Measurements from ENCODE around the gene STXBP5. TPM values are rescaled to one million over a fixed set of nuclear protein-coding genes. Genes with fewer than 3 reads are reported as not detected.

Gene STXBP5
- total RNA-seq, 2 experiments from 2014 or later = 19.4 to 23.4 TPM

DNA sequence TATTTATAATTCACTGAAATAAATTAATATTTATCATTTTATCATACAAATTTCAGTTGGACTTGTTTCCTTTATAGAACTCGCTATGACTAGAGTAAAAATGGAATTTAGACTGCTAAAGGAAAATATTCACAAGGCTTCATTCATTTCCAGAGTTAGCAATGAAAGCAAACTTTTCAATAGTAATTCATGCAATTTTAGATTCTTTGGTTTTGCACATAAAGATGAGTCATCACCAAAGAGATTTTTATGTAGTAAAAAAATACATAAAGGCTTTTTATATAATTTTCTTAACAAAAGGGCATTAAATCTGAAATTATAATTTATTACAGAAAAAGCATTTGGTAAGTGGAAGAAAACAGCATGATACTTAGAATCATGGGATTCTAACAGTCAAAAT is 37.2 kb upstream of the STXBP5 start:
- POLR2A ChIA-PET = no interaction called here
- Mint-ChIP-seq H3K9me3 (peaks cover 2% of the 10 kb centered on the region), H3K4me3 (no peak overlapping the region), H3K27me3 (no peaks in the 10 kb centered on the region), H3K27ac (no peak overlapping the region), H3K4me1 (no peaks in the 10 kb centered on the region), H3K36me3 (no peaks in the 10 kb centered on the region)
- ATAC-seq (ENCODE audit: low read depth) = no peak
- DNase-seq = no peak

DNA sequence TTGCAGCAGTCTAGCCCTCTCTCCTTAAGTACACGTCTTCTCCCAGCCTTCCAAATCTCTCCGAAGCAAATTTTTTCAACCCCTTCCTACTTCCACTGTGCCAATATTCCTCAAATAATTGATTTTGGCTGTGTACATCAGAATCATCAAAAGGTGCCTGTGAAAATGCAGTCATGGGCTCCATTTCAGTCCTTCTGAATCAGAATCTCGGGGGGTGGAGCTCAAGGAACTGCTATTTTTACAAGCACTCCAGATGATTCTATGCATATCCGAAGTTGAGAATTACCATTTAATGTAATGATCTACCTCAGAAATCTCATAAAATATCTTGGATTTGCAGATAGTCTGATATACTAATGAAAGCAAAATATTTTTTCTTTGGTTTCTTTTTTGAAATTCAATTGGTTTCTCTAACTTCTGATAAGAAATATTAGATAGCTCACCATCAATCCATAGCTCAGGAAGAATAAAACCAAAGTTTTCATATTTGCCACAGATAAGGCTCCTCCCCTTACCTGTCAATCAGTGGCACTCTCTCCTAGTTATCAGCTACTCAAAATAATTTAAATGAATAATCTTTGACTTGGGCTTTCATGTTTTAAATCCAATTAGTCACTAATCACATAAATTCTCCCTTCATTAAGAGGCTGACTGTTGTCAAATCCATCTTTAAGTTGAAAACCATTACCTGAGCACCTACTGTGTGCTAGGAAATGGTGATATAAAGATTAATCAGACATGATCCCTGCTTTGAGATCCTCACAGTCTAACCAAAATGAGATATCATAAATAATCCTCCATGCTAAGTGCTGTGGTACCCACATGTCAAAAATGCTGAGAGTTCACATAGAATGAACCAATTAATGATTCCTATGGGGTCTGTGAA is 36.4 kb upstream of the STXBP5 start:
- no peak for DNase-seq
- peaks cover 2% of the 10 kb centered on the region for H3K9me3 Mint-ChIP-seq
- POLR2A ChIA-PET = no interaction called here

DNA sequence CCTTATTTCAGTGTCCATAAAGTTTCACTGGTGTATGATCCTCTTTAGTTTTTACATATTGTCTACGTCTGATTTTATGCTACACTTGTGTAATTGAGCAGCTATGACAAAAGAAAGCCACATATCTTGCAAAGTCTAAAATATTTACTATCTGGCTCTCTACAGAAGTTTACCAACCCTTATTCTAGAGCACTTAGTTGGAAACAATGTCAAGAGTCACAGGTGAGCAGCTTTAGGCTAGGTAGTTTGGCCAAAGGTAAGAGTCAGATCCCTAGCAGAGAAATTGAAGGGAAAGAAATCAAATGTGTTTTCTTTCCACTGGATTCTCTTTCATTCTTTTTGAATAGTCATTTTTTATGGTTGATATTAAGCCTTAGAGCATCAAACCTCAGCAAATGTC is 34.7 kb upstream of the STXBP5 start:
- Mint-ChIP-seq H3K4me1 (no peaks in the 10 kb centered on the region), H3K27ac (no peak overlapping the region), H3K4me3 (no peak overlapping the region), H3K9me3 (no peaks in the 10 kb centered on the region), H3K36me3 (no peaks in the 10 kb centered on the region), H3K27me3 (no peaks in the 10 kb centered on the region)
- ATAC-seq (ENCODE audit: low read depth) (no peak), DNase-seq (no peak)
- POLR2A ChIA-PET = no interaction called here

More for the DNA sequence above, 36.4 kb upstream of the STXBP5 start:
- H3K4me3 Mint-ChIP-seq = no peak overlapping the region
- ATAC-seq (ENCODE audit: low read depth) = no peak
- no peak overlapping the region for H3K27ac Mint-ChIP-seq
- H3K27me3 Mint-ChIP-seq = no peaks in the 10 kb centered on the region
- H3K4me1 Mint-ChIP-seq = no peaks in the 10 kb centered on the region
- no peaks in the 10 kb centered on the region for H3K36me3 Mint-ChIP-seq

DNA sequence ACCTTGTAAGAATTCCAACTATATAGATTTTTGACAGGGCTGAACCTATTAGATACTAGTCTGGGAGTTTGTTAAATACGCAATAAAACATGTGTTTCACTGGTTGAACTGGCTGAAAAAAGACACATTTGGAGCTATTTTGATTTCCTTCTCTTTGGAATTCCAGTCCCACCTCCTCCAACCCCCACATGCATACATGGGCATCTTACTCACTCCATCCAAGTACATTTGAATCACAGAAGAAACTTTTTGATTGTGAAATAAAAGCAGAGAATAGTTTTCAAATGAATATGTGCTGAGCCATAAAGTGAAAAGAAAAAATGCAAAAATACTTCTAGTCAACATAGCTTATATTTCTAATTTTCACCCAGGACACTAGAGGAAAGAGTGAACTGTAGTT is 33.9 kb upstream of the STXBP5 start:
- Mint-ChIP-seq H3K4me1 (no peaks in the 10 kb centered on the region), H3K4me3 (no peak overlapping the region)
- POLR2A ChIA-PET = no interaction called here

DNA sequence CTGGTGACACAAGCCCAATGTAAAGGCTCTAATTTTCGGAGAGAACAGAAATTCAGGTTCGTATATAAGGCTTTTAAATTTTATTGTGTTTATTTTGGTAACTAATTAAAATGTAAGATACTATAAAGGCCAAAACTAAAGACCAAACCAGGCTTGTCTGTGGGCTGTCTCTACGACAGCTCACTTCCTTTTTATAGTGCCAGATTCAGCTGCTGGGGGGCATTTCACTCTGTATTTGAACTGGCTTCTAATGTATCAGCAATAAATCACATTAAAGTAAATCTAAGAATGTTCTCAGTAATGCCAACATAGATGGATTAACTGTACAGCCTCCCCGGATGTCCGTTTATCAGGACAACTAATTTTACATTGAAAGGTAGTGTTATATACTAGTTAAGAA is 31.1 kb upstream of the STXBP5 start:
- DNase-seq = no peak
- POLR2A ChIA-PET = no interaction called here
- no peaks in the 10 kb centered on the region for H3K4me1 Mint-ChIP-seq
- H3K27me3 Mint-ChIP-seq = no peaks in the 10 kb centered on the region
- H3K4me3 Mint-ChIP-seq = no peak overlapping the region
- no peak for ATAC-seq (ENCODE audit: low read depth)
- H3K36me3 Mint-ChIP-seq = no peaks in the 10 kb centered on the region
- no peaks in the 10 kb centered on the region for H3K9me3 Mint-ChIP-seq
- no peak overlapping the region for H3K27ac Mint-ChIP-seq

More for the DNA sequence above, 33.9 kb upstream of the STXBP5 start:
- no peaks in the 10 kb centered on the region for H3K36me3 Mint-ChIP-seq
- ATAC-seq (ENCODE audit: low read depth) (no peak), DNase-seq (no peak)
- no peaks in the 10 kb centered on the region for H3K9me3 Mint-ChIP-seq
- no peaks in the 10 kb centered on the region for H3K27me3 Mint-ChIP-seq
- H3K27ac Mint-ChIP-seq = no peak overlapping the region

DNA sequence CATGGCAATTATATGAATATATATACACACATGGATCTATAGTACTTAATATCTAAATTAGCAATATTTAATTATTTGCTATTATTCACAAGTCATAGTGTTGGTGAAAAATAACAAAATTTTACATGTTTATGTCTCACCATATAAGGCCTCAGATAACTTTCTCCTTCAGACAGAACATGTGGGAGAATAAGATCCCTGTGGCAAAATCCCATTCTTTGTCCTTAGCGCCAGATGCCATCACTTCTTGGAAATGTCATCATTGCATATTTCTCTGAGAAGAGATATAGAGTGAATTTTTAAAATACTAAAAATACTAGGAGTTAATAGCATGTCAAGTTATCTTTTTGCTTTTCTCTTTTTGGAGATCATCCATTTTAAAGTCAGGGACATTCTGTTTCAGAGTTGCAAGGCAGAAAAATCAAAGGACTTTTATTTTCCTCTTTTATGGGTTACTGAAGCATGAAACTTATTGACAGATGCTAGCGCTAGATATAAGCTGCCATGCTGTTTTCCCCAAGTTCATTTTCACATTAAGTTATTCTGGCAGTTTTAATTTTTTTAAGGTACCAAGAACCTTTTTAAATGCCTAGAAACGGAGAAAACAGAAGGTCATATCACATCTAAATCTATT is 30.4 kb upstream of the STXBP5 start:
- no peak overlapping the region for H3K27ac Mint-ChIP-seq
- no peaks in the 10 kb centered on the region for H3K36me3 Mint-ChIP-seq
- ATAC-seq (ENCODE audit: low read depth) (no peak), DNase-seq (no peak)
- no peaks in the 10 kb centered on the region for H3K27me3 Mint-ChIP-seq
- H3K4me3 Mint-ChIP-seq = no peak overlapping the region
- H3K9me3 Mint-ChIP-seq = no peaks in the 10 kb centered on the region
- POLR2A ChIA-PET = no interaction called here
- no peaks in the 10 kb centered on the region for H3K4me1 Mint-ChIP-seq

DNA sequence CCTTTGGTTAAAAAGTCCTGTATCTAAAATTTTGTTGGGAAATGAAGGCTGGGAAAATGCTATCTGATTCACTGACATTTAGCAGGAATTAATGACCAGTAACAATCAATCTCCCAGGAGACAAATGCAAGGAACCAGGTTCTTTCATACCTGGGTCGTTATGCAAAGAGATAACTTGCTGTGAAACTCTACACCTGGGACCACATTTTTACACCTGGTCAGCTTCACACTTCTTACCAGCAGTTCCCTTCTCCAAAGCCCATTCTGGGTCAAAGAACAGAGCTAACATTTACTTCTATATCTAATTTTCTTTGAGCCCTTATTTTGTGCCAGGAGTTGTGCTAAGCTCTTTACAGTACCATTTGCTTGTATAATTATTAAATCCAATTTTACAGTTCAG is 27.4 kb upstream of the STXBP5 start:
- H3K4me3 Mint-ChIP-seq = no peak overlapping the region
- H3K9me3 Mint-ChIP-seq = no peaks in the 10 kb centered on the region
- H3K27ac Mint-ChIP-seq = no peak overlapping the region
- POLR2A ChIA-PET = no interaction called here
- no peak for ATAC-seq (ENCODE audit: low read depth)
- H3K4me1 Mint-ChIP-seq = no peaks in the 10 kb centered on the region
- no peak for DNase-seq
- no peaks in the 10 kb centered on the region for H3K36me3 Mint-ChIP-seq
- peaks cover 3% of the 10 kb centered on the region for H3K27me3 Mint-ChIP-seq

DNA sequence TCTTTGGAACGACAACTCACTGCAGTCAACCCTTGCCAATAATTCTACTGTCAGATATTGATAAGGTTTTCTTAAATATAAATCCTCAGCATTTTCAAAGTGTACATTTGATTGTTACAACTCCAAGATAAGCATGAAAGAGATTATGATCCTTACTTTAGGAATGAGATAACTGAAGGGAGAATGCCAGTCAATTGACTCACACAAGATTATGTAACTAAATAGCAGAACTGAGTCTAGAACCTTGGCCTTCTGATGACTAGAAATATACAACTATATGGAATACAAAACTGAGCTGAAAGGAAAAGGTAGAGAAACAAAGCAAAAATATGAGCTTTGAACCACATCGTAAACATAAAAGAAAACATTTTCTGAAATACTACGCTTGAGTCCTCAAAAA is 26.9 kb upstream of the STXBP5 start:
- Mint-ChIP-seq H3K36me3 (no peaks in the 10 kb centered on the region), H3K4me3 (no peak overlapping the region), H3K9me3 (no peaks in the 10 kb centered on the region), H3K4me1 (no peaks in the 10 kb centered on the region), H3K27me3 (peaks cover 6% of the 10 kb centered on the region), H3K27ac (no peak overlapping the region)
- no peak for ATAC-seq (ENCODE audit: low read depth)
- DNase-seq = no peak
- POLR2A ChIA-PET = no interaction called here

DNA sequence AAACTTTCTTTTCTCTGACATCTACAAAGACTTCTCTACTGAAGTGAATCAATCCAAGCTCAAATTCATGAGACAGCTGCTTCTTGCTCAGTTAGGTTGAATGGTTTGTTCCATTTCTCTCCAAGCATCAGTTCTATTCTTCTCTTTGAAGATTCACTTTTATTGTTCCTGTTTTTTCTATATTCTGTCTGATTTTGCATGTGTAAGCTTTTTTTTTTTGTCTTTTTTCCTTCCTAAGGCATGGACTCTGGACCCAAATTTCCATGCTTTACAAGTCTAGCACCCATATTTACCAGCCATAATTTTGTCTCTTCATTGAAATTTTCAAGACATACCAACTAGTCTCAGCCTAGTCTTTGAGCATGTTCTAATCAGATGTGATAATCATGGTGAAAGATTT is 25.9 kb upstream of the STXBP5 start:
- H3K9me3 Mint-ChIP-seq = no peaks in the 10 kb centered on the region
- POLR2A ChIA-PET = no interaction called here
- peaks cover 6% of the 10 kb centered on the region for H3K27me3 Mint-ChIP-seq
- no peak overlapping the region for H3K4me3 Mint-ChIP-seq
- no peak for ATAC-seq (ENCODE audit: low read depth)
- H3K36me3 Mint-ChIP-seq = no peaks in the 10 kb centered on the region
- DNase-seq = no peak
- H3K4me1 Mint-ChIP-seq = no peaks in the 10 kb centered on the region
- H3K27ac Mint-ChIP-seq = no peak overlapping the region

DNA sequence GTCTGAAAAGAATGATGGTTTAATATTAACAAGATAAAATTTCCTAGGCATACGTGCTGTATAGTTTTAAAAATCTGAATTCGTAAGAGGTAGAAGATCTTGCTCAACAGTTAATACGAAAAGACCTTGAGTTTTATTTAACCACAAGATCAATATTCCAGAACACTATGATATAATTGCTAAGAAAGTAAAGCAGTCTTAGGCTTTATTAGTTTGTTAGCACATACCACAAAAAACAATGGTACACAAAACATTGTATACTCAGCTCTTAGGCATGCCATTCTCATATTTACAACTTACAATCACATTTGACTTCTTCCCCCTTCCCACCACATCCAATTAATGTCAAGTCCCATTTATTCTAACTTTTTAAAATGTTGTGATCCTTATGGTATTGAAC is 24.4 kb upstream of the STXBP5 start:
- no peaks in the 10 kb centered on the region for H3K4me1 Mint-ChIP-seq
- H3K9me3 Mint-ChIP-seq = no peaks in the 10 kb centered on the region
- POLR2A ChIA-PET = no interaction called here
- no peaks in the 10 kb centered on the region for H3K36me3 Mint-ChIP-seq
- no peak overlapping the region for H3K27ac Mint-ChIP-seq
- H3K4me3 Mint-ChIP-seq = no peak overlapping the region
- H3K27me3 Mint-ChIP-seq = peaks cover 6% of the 10 kb centered on the region
- DNase-seq = no peak
- ATAC-seq (ENCODE audit: low read depth) = no peak

DNA sequence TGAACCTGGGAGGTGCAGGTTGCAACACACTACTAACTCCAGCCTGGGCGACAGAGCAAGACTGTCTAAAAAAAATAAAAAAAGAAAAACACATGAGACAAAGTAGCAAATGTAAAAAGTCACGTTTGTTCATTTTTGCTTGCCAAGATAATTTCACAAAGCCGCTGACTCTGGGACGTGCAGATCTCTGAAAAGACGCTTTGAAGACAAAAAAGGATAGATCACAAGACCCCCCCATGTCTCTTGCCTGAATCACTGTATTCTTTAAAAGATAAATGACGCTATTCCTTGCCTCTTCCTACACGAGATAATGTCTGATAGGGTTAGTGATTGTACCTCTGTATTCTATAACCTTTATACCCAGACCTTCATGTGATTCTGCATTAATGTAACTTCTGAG is 23.3 kb upstream of the STXBP5 start:
- Mint-ChIP-seq H3K36me3 (no peaks in the 10 kb centered on the region), H3K4me3 (no peak overlapping the region), H3K9me3 (no peaks in the 10 kb centered on the region), H3K27ac (no peak overlapping the region), H3K4me1 (no peaks in the 10 kb centered on the region), H3K27me3 (peaks cover 6% of the 10 kb centered on the region)
- DNase-seq = no peak
- POLR2A ChIA-PET = no interaction called here
- ATAC-seq (ENCODE audit: low read depth) = no peak

DNA sequence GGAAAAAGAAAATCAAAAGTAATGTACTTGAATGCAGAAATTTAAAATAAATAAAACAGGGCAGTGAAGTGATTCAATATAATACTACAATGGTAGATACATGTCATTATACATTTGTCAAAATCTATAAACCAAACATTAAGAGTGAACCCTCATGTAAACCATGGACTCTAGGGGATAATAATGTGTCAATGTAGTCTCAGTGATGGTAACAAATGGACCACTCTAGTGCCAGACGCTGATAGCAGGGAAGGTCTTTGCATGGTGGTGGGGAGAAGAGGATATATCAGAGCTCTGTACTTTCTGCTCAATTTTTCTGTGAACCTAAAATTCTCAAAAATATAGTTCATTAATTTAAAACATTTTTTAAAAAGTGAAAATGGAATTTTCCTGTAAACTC is 19.8 kb upstream of the STXBP5 start:
- POLR2A ChIA-PET = no interaction called here
- no peak overlapping the region for H3K27ac Mint-ChIP-seq
- no peaks in the 10 kb centered on the region for H3K9me3 Mint-ChIP-seq
- H3K4me3 Mint-ChIP-seq = no peak overlapping the region
- DNase-seq = no peak
- H3K4me1 Mint-ChIP-seq = no peaks in the 10 kb centered on the region
- H3K27me3 Mint-ChIP-seq = peaks cover 7% of the 10 kb centered on the region
- no peaks in the 10 kb centered on the region for H3K36me3 Mint-ChIP-seq
- ATAC-seq (ENCODE audit: low read depth) = no peak

DNA sequence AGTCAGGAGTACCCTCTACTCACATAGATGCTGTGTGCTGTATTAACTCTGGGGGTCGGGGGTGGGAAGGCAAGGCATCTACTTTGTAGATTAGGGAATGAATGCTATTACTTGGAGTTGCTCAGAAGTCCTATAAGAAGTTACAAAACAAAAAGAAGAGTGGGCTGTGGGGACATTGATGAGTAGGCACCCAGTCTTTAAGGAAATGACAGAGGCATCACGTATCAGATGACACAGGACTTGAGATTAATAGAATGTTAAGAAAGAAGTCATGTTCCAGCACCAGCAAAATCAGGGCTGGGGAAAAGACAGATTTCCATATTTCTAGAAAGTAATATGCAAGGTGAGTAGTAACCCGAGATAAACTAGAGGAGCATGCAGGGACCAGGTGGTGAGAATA is 19.0 kb upstream of the STXBP5 start:
- H3K4me1 Mint-ChIP-seq = peaks cover 1% of the 10 kb centered on the region
- H3K4me3 Mint-ChIP-seq = no peak overlapping the region
- POLR2A ChIA-PET = no interaction called here
- no peak for ATAC-seq (ENCODE audit: low read depth)
- DNase-seq = no peak
- no peaks in the 10 kb centered on the region for H3K9me3 Mint-ChIP-seq
- H3K27me3 Mint-ChIP-seq = peaks cover 7% of the 10 kb centered on the region
- no peak overlapping the region for H3K27ac Mint-ChIP-seq
- no peaks in the 10 kb centered on the region for H3K36me3 Mint-ChIP-seq

DNA sequence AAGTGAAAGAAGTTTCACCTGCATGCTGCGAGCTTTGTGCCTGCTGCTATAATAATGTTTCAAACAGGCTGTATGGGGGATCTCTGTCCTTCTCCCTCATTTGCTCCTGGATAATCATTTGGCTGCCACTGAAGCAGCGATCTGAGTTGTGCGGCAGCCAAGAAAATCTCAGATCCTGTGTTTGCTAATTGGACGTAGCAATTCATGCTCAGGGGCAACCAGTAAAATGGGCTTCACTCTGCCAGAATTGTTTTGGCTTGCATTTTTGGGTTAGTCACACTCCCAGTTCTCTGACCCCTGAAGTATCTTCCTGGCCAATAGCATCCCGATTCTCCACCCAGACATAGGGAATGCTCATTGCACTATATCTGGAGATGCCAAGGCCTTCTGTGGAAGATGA is 13.7 kb upstream of the STXBP5 start:
- Mint-ChIP-seq H3K36me3 (no peaks in the 10 kb centered on the region), H3K4me1 (peaks cover 12% of the 10 kb centered on the region), H3K9me3 (no peaks in the 10 kb centered on the region), H3K27ac (no peak overlapping the region), H3K27me3 (peaks cover 2% of the 10 kb centered on the region), H3K4me3 (no peak overlapping the region)
- POLR2A ChIA-PET = no interaction called here
- DNase-seq = no peak
- ATAC-seq (ENCODE audit: low read depth) = no peak

Measured in activated naive CD8-positive, alpha-beta T cell treated with anti-CD3 and anti-CD28 coated beads, Interleukin-2, amount 10 ng/mL, durations not matched to agents 7 days and 5 days (primary cell).